ENCODE data around the gene KRTAP10-5.
"Not testable (repeated sequence)": the region's sequence is repeated elsewhere in the genome, so short reads cannot be mapped to it uniquely, and the experiment has no call there.

Gene KRTAP10-5

GRCh38 chr21:44590311-44590721, 9.9 kb upstream of the KRTAP10-5 start:
- DNase-seq, result no peak

DNA sequence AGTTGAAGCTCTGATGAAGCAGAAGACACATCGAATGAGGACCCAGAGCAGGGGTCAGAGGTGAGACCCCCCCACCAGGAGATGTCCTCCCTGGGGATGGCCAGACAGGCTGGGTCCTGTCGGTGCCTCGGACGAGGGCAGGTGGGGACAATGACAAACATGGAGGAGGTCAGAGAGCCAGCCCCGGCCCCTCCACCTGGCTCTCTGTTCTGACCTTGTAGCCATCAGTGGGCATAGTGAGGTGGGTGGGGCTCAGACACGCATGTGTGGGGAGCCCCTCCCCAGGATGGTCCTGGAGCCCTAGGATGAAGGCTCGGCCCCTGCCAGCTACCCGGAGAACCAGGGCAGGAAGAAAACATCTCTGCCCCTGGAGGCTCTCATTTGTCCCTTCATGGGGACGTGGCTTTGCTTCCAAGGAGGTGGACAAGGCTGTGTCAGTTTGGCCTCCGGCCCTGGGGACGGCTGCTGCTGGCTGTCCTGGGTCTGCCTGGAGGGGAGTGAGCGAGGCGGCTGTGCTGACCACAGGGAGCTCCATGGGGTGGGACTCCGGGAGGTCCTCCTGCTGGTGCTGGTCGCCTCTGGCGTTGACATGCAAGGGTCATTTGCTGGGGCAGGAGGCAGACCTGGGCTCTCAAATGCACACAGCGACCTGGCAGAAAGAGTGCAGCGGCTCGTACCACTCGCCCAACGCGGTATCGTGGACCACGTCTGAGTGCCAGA, 9.3 kb upstream of the KRTAP10-5 start:
- no peak for DNase-seq

DNA sequence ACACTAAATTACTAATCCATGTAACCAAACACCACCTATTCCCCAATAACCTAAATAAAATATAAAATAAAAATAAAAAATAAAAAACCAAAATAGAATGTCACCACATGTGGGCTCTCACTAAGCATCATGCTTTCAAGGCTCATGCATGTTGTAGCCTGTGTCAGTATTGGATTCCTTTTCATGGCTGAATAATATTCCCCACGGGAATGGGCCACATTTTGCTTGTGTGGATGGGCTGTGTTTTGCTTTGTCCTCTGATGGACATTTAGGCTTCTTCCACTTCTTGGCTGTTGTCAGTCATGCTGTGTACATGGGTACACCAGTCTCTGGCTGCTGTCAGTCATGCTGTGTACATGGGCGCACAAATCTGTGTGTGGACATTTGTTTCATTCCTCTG, 8.7 kb upstream of the KRTAP10-5 start:
- DNase-seq, result no peak

DNA sequence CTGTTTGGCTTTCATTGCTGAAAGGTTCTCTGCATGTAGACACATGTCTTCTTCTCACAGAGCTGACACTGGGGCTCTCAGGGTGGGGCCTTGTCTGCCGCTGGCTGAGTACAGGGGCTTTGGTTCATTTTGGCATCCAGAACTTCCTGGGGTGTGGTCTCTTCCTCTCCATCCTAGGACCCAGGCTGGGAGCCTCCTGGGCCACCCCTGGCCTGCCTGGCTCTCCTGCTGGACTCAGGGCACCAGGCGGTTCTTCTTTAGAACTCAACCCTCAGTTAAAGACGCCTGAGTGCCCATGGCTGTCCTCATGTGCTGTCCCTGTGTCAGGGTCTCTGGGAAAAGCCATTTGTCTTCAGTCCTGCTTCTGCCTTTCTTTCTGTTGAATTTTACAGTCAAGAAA, 5.5 kb upstream of the KRTAP10-5 start:
- no peak for DNase-seq

- peak in 1 of 2 donors; percentile 26 for DNase-seq
Observed at GRCh38 chr21:44583800-44584147, 3.4 kb upstream of the KRTAP10-5 start.

GRCh38 chr21:44583089-44583799, 2.8 kb upstream of the KRTAP10-5 start:
- DNase-seq, result no peak

- DNase-seq, result no peak
Observed at GRCh38 chr21:44582055-44582454, 1.7 kb upstream of the KRTAP10-5 start.

DNA sequence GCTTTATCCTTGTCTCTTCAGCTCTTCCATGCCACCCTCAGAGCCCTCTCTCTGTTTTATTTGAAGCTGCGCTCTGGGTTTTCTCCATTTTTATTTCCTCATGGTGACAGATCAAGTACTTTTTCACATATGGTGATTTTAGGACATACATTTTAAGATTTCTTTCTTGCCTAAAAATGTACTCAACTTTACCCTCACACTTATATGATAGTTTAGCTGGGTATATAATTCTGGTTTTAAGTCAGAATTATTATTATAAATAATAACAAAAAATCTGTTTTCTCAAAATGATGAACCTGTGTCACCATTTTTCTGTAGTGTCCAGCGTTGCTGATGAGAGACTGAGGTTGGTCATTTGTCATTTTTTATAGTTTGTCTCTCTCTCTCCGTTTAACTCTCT, 754 bp upstream of the KRTAP10-5 start:
- DNase-seq, result no peak

GRCh38 chr21:44579833-44580144, 615 bp downstream of the KRTAP10-5 start:
- DNase-seq, result no peak

DNA sequence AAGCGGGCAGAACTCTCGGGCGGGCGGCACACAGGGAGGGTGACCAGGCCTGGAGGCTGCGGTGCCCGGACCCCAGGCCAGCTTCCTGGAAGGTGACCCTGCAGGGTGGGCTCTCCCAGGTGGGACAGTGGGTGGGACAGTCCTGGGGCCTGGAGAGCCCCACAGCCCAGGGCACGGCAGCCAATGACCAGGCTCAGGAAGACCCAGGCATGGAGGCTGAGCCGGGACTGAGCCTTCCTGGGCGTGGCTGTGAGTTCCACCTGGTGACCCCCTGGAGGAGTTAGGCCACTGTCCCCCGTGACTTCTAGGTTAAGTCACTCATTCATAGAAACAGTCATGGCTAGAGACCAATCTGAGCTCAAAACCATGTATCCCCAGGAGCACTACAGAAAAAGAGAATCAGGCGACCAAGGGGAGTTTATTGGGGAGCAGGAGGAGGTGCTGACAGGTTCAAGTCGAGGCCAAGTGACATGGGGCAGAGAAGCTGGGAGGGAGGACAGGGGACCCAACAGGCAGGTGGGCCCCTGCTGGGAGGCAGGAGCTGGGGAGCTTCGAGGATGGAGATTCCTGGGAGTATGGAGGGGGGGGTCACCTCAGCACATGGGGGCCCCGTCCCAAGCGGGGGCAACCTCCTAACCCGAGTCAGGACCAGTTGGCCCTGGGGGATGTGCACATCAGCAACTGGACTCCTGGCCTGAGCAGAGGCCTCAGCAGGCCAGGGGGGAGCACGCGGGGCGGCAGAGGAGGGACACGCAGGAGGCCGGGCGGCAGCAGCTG, 1.2 kb downstream of the KRTAP10-5 start:
- DNase-seq, result no peak

DNA sequence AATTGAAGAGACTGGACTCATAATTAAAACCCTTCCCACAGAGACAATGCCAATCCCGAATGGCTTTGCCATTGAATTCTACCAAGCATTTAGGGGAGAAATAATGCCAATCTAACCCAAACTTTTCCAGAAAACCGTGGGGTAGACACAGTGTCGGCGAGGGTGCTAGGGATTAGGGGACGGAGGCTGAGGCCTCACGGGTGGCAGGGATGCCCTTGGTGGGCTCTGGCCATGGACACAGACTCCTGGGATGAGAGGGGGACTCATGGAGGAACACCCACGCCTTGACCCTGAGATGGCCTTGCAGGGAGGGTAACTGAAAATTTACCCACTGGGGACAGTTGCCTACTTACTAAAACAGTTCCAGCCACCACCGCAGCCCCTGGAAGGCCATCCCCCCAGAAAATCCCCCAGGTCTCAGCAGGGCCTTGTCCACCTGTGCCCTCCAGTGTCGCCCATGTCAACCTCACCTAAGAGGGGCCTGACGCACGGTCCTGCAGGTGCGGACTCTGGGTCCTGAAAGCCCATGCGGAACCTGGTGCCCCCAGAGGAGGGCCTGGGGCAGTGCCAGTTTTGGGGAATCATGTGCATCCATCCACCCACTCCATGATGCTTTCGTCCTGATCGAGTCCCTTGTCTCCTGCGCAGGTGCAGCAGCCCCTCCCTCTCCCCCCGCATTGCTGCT, 1.9 kb downstream of the KRTAP10-5 start:
- DNase-seq, result no peak

DNA sequence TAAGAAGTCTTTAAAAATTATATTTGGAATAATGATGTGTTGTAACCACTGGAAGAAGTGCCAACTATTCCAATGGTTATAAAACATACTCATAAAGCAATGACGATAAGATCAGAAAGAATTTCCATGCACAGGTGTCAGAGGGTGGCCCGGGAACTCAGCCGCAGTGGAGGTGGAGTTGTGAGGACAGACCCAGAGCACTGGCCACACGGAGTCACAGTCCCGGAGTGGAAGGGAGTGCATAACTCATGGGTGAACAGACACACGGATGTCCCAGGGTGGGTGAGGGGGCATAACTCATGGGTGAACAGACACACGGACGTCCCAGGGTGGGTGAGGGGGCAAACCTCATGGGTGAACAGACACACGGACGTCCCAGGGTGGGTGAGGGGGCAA, 4.4 kb downstream of the KRTAP10-5 start:
- no peak for DNase-seq

- DNase-seq, result no peak
Observed at GRCh38 chr21:44575307-44576024, 4.9 kb downstream of the KRTAP10-5 start.

DNA sequence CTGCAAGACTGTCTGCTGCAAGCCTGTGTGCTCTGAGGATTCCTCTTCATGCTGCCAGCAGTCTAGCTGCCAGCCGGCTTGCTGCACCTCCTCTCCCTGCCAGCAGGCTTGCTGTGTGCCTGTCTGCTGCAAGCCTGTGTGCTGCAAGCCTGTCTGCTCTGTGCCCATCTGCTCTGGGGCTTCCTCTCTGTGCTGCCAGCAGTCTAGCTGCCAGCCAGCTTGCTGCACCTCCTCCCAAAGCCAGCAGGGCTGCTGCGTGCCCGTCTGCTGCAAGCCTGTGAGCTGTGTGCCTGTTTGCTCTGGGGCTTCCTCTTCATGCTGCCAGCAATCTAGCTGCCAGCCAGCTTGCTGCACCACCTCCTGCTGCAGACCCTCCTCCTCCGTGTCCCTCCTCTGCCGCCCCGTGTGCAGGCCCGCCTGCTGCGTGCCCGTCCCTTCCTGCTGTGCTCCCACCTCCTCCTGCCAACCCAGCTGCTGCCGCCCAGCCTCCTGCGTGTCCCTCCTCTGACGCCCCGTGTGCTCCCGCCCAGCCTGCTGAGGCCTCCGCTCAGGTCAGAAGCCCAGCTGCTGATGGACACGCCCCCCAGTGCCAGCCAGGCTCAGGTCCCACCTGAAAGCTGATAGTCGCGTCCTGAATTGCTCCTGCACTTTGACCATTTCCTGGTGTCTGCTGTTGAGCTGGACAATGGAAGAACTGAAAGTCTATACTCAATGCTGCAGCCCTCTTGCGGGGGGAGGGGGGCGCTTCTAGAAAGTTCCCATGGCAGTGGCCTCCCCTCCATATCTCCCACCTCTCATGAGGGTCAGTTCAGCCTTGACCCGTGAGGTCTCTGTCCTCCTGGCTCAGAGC, 5.7 kb downstream of the KRTAP10-5 start:
- DNase-seq, result no peak

GRCh38 chr21:44573630-44574456, 6.6 kb downstream of the KRTAP10-5 start, which contains the start of gene KRTAP10-4:
Gene KRTAP10-4, plus strand, starts transcription at chr21:44573729. Its CDS starts 30 bp downstream, at chr21:44573759.
- DNase-seq, result not testable (repeated sequence)

- no peak for DNase-seq
Observed at GRCh38 chr21:44572959-44573583, 7.3 kb downstream of the KRTAP10-5 start.

DNA sequence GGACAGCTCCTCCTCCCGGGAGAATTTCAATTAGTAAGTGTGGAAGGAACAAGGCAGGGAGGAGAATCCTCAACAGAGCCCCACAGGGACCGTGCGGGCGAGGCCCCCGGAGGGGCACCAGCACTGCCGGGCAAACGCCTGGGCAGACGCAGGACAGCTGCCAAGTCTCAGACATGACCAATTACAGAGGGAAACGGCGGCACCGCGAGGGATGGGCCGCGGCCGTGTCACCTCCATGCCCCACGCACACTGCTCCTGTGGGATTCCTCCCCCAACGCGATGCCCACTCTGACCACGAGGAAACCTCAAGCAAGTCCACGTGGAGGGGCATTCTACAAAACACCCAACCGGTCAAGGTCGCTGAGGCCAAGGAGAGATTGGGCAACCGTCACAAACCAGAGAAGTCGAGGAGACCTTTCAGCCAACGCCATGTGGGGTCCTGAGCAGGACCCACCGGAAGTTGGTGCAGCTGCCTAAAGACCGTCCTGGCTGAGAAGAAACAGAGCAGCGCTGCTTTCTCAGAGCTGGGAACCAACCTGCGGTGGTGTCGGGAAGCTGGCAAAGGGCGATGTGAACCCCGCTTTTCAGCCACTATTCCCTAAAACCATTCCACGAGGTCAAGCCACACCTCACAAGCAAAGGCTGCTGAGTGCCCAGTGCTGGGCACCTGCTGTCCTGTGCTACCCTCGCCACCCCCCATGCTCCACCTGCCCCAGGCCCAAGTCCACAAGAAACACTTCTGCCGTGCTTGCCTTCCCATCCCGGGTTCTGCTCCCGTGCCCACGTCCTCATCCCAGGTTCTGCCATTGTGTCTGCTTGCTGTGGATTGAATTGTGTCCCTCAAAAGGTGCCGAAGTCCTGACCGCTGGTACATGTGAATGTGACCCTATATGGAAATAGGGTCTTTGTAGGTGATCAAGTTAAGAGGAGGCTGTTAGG, 8.3 kb downstream of the KRTAP10-5 start:
- DNase-seq, result no peak

- no peak for DNase-seq
Observed at GRCh38 chr21:44571296-44571695, 9.1 kb downstream of the KRTAP10-5 start.
